OCI-LY3 (cell line): ENCODE measurements around the gene SIGLEC7.

Experiments
- H2AFZ ChIP-seq: fragments of 200-600, 300-600 bp; shearing (Covaris generic); 2 replicates; pipeline ENCODE4 v1.6.0; 2014; ENCODE audit warnings: antibody characterized with exemption, low read depth, low read length
- H3K27ac ChIP-seq: fragments of 200-600, 300-600 bp; sonication (generic); 2 replicates; pipeline ENCODE4 v1.5.1; 2014; ENCODE audit warnings: mild to moderate bottlenecking, low read length, moderate library complexity, mixed read lengths
- H3K27me3 ChIP-seq: fragments of 200-600, 300-600 bp; sonication (generic); 2 replicates; pipeline ENCODE4 v1.6.1; 2014; ENCODE audit warnings: low read depth, low read length, mixed read lengths
- H3K36me3 ChIP-seq: fragments of 200-600, 300-600 bp; sonication (generic); replicated peaks from 2 replicates; pipeline ENCODE3; 2014; ENCODE audit warnings: low read depth, low read length, mixed read lengths
- H3K4me1 ChIP-seq: fragments of 300-600, 200-600 bp; sonication (generic); 2 replicates; pipeline ENCODE4 v1.6.1; 2014; ENCODE audit warnings: low read length, mixed read lengths
- H3K4me2 ChIP-seq: fragments of 200-600, 300-600 bp; sonication (generic); 2 replicates; pipeline ENCODE4 v1.6.1; 2014; ENCODE audit warnings: low read length, mixed read lengths
- H3K4me3 ChIP-seq: fragments of 300-600, 200-600 bp; sonication (generic); 2 replicates; pipeline ENCODE4 v1.5.1; 2014; ENCODE audit warnings: antibody characterized with exemption, mild to moderate bottlenecking, low read length, moderate library complexity
- H3K79me2 ChIP-seq: fragments of 300-600, 200-600 bp; shearing (Covaris generic); 2 replicates; pipeline ENCODE4 v1.6.1; 2014; ENCODE audit warnings: mild to moderate bottlenecking, low read length, mixed read lengths
- H3K9ac ChIP-seq: fragments of 300-600, 200-600 bp; shearing (Covaris generic); 2 replicates; pipeline ENCODE4 v1.6.0; 2014; ENCODE audit warnings: mild to moderate bottlenecking, low read length, moderate library complexity
- H3K9me3 ChIP-seq: fragments of 200-600, 300-600 bp; shearing (Covaris generic); 2 replicates; pipeline ENCODE4 v1.6.1; 2014; ENCODE audit warnings: low read length, mixed read lengths; ENCODE audit not compliant: insufficient read depth
- H4K20me1 ChIP-seq: fragments of 200-600, 300-600 bp; sonication (generic); 2 replicates; pipeline ENCODE4 v1.6.1; 2016; ENCODE audit warnings: low read length, mixed read lengths; ENCODE audit not compliant: insufficient read depth
- CTCF ChIP-seq: fragments of 200-600, 300-600 bp; sonication (generic); IDR thresholded peaks from 2 replicates; pipeline ENCODE4 v1.5.1; 2014; ENCODE audit warnings: antibody characterized with exemption, low read length, low read depth
- EZH2phosphoT487 ChIP-seq: fragments of 200-600 bp; shearing (Covaris generic); IDR thresholded peaks from 2 replicates; pipeline ENCODE4 v1.6.1; 2018; ENCODE audit warnings: antibody characterized with exemption, mixed run types, low read depth

The SIGLEC7 gene

GRCh38 chr19:51183629-51184028 is 41.5 kb downstream of the SIGLEC7 start:
- TF ChIP-seq EZH2phosphoT487, result no peak
- no peak for TF ChIP-seq CTCF

GRCh38 chr19:51185069-51185867 is 43.2 kb downstream of the SIGLEC7 start:
- Histone ChIP-seq H3K9ac (no peak overlapping the region), H3K27me3 (peaks cover 8% of the 10 kb centered on the region; the same call in 1 of the 2 replicates), H3K4me2 (no peak overlapping the region), H3K79me2 (no peaks in the 10 kb centered on the region), H2AFZ (no peak overlapping the region), H3K36me3 (no peaks in the 10 kb centered on the region), H3K27ac (no peak overlapping the region), H3K4me3 (no peak overlapping the region), H4K20me1 (no peaks in the 10 kb centered on the region), H3K4me1 (no peaks in the 10 kb centered on the region), H3K9me3 (no peaks in the 10 kb centered on the region)
- TF ChIP-seq EZH2phosphoT487 (no peak), CTCF (no peak)

More at GRCh38 chr19:51183629-51184028, 41.5 kb downstream of the SIGLEC7 start:
- H3K27me3 ChIP-seq, result peaks cover 8% of the 10 kb centered on the region; the same call in 1 of the 2 replicates
- H2AFZ ChIP-seq, result no peak overlapping the region
- H3K36me3 ChIP-seq, result no peaks in the 10 kb centered on the region
- H3K79me2 ChIP-seq, result no peaks in the 10 kb centered on the region
- H3K27ac ChIP-seq, result no peak overlapping the region
- no peak overlapping the region for H3K9ac ChIP-seq
- H3K9me3 ChIP-seq, result no peaks in the 10 kb centered on the region
- no peaks in the 10 kb centered on the region for H3K4me1 ChIP-seq
- H3K4me2 ChIP-seq, result no peak overlapping the region
- no peak overlapping the region for H3K4me3 ChIP-seq
- no peaks in the 10 kb centered on the region for H4K20me1 ChIP-seq

- H3K79me2 ChIP-seq, result no peaks in the 10 kb centered on the region
- H3K4me3 ChIP-seq, result no peak overlapping the region
- H3K36me3 ChIP-seq, result no peaks in the 10 kb centered on the region
- no peaks in the 10 kb centered on the region for H3K4me1 ChIP-seq
- no peaks in the 10 kb centered on the region for H3K9me3 ChIP-seq
- no peaks in the 10 kb centered on the region for H4K20me1 ChIP-seq
- H3K27me3 ChIP-seq, result peaks cover 8% of the 10 kb centered on the region; the same call in 1 of the 2 replicates
- no peak overlapping the region for H3K9ac ChIP-seq
- no peak overlapping the region for H3K27ac ChIP-seq
- TF ChIP-seq EZH2phosphoT487, result no peak
- TF ChIP-seq CTCF, result no peak
- H3K4me2 ChIP-seq, result no peak overlapping the region
- no peak overlapping the region for H2AFZ ChIP-seq
These were observed 43.7 kb downstream of the SIGLEC7 start for GRCh38 chr19:51185868-51186215.

GRCh38 chr19:51186323-51186722 is 44.2 kb downstream of the SIGLEC7 start:
- no peaks in the 10 kb centered on the region for H3K4me1 ChIP-seq
- no peak overlapping the region for H3K4me2 ChIP-seq
- H3K9me3 ChIP-seq, result no peaks in the 10 kb centered on the region
- no peak overlapping the region for H3K4me3 ChIP-seq
- TF ChIP-seq EZH2phosphoT487, result no peak
- TF ChIP-seq CTCF, result no peak
- H2AFZ ChIP-seq, result no peak overlapping the region
- H3K9ac ChIP-seq, result no peak overlapping the region
- H3K36me3 ChIP-seq, result no peaks in the 10 kb centered on the region
- no peaks in the 10 kb centered on the region for H4K20me1 ChIP-seq
- no peak overlapping the region for H3K27ac ChIP-seq
- H3K27me3 ChIP-seq, result peaks cover 8% of the 10 kb centered on the region; the same call in 1 of the 2 replicates
- no peaks in the 10 kb centered on the region for H3K79me2 ChIP-seq
